Activated CD4-positive, alpha-beta T cell treated with anti-CD3 and anti-CD28 coated beads, Interleukin-2, amount 50 U/mL, for 1 hour (primary cell): ENCODE data around the gene PTPRE.
"Not testable (repeated sequence)": the region's sequence is repeated elsewhere in the genome, so short reads cannot be mapped to it uniquely, and the experiment has no call there.

Experiments
- DNase-seq: peaks from one replicate; pipeline ENCODE4 v3.0.0-alpha.2; 2020

PTPRE gene

GRCh38 chr10:127986531-127987466 lies 79.9 kb downstream of the PTPRE start:
- no peak for DNase-seq

- no peak for DNase-seq
Measured at GRCh38 chr10:127987467-127988380, 80.8 kb downstream of the PTPRE start.

GRCh38 chr10:127989481-127990012 lies 82.6 kb downstream of the PTPRE start:
- DNase-seq, result no peak

DNA sequence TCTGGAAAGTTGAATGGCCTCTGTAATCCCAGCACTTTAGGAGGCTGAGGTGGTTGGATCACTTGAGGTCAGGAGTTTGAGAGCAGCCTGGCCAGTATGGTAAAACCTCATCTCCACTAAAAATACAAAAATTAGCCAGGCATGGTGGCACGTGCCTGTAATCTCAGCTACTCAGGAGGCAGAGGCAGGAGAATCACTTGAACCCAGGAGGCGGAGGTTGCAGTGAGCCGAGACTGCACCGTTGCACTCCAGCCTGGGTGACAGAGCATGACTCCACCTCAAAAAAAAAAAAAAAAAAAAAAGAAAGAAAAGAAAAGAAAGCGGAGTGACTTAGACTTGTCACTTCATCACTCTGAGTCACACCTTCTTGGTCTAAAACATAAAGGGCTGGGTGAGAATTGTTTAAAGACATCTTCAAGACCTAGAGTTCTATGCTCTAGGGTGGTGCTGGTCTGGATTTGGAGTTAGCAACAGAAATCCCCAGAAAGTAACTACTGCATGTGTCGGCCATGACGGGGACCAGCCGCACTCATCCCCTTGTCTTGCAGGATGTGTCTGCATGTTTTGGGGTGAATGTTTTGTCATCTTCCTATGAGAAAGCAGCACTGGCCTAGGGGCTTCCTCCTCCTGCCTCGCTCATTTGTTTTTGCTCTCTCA lies 83.4 kb downstream of the PTPRE start:
- not testable (repeated sequence) for DNase-seq

GRCh38 chr10:127990846-127991542 lies 84.1 kb downstream of the PTPRE start:
- DNase-seq, result no peak

GRCh38 chr10:127991543-127992255 lies 84.8 kb downstream of the PTPRE start:
- no peak for DNase-seq

DNA sequence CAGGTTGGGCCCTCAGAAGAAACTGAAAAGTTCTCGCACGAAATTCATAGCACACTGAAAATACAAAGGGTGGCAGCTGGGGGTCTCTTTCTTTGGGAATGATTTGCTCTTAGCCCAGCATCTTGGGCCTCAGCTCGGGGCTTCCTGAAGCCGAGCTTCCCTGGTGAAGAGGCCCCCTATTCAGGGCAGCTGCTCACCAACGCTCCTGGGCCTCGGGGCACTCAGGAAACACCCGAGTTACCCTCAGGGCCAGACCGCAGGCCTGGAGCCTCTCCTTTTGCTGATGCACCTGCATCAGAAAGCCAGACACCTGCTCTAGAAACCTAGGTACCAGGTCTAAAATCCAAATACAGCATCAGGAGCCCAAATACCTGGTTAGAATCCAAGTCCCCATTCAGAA lies 85.5 kb downstream of the PTPRE start:
- no peak for DNase-seq

DNA sequence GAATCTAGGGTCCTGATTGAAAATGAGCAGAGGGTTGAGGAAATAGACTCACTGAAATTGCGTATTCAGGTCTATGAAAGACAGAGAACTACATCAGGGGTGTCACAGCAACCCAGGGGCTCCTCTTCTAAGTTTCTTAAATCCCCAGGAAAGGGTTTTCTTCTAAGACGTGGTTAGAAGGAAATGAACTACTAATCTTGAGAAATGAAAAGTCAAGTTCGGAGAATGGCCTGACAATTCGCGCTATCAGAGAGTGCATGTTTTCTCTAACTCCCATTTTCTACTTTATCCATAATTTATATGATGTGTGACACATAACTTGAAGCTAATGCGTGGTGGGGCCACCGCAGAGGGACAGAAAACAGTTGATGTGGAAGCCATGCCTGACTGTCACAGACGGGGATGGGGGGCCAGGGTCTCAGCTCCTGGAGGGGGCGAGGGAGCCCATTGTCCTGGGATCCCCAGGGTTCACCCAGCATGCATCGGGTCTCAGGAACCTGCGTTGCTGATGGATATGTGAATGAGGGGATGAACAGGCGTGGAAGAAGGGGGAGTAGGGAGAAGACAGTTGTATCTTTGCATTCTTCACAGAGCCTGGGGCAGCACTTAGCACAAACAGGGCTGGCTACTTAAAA lies 86.3 kb downstream of the PTPRE start:
- DNase-seq, result no peak

GRCh38 chr10:127995939-127996338 lies 89.0 kb downstream of the PTPRE start:
- DNase-seq, result no peak

- DNase-seq, result no peak
Measured at GRCh38 chr10:127996586-127996985, 89.7 kb downstream of the PTPRE start.

GRCh38 chr10:127997271-127997670 lies 90.4 kb downstream of the PTPRE start:
- no peak for DNase-seq

GRCh38 chr10:127997937-127998336 lies 91.0 kb downstream of the PTPRE start:
- no peak for DNase-seq

GRCh38 chr10:127998501-127999144 lies 91.7 kb downstream of the PTPRE start:
- DNase-seq, result no peak

DNA sequence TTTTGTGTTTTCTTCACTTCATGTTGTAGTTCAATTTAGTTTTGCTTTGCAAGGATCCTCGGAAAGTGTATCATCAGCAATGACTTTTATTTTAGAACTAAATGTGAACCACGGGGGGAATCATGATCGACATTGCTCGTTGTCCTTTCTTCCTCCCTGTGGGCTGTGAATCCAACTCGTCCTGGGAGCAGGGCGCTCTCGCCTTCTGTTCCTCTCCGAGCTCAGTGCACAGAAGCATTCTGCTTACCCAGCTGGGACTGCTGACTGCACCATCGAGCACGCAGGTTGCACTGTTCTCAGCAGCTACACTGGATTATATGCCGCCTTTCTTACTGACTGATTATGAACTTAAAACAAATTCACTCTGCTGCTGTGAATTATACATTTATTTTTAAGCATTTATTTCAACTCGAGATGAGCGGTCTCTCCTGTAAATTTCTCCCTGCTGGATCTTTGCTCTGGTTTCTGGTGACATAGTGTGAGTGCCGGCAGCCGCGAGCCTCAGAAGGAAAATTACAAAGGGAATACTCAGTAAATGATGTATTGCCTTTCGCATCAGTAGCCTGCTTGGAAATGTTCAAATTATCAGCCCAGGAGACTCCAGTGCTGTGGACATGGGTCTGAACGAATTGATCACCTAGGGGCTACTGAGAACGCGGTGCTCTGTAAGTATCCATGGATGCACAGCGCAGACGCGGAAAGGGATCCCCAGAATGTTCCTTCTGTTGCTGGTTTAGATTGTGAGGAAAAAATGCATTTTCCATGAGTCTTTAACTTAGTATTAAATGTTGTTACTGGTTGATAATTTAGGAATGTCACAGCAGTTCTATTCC lies 92.6 kb downstream of the PTPRE start:
- no peak for DNase-seq

GRCh38 chr10:128000471-128001362 lies 93.8 kb downstream of the PTPRE start:
- no peak for DNase-seq

DNA sequence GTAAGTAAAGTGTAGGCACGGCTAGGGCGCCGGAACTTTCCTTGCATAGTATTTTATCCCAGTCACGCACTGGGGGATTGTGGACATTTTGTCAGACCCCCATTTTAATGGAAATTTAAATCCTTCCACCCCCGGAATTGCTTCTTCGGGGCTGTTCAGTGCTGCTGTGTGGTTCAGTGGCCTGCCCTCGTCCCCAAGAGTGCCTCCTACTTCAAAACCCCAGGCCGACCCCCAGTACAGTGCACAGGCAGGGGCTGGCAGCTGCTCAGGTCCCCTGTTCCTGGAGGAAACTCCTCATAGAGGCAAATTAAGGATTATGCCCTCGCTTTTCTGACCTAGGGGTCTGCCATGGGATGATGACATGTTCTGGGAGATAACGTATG lies 94.5 kb downstream of the PTPRE start:
- DNase-seq, result no peak

- DNase-seq, result no peak
Measured at GRCh38 chr10:128001849-128002248, 94.9 kb downstream of the PTPRE start.

GRCh38 chr10:128003521-128003920 lies 96.6 kb downstream of the PTPRE start:
- DNase-seq, result no peak

GRCh38 chr10:128005858-128006257 lies 99.0 kb downstream of the PTPRE start:
- no peak for DNase-seq
